Skeletal muscle cell (primary cell): ENCODE results near the gene RHEB.

Source experiments
- DNase-seq: peaks from one replicate; pipeline ENCODE4 v3.0.0-alpha.2; 2010; ENCODE audit warnings: low read depth
- H3K4me3 ChIP-seq: 2 replicates; pipeline ENCODE4 v1.5.1; 2011; ENCODE audit warnings: low read depth, mild to moderate bottlenecking, control low read depth, low read length, moderate library complexity

RHEB gene

GRCh38 chr7:151506901-151507382 is 12.8 kb downstream of the RHEB start:
- no peak for DNase-seq
- no peak overlapping the region for H3K4me3 ChIP-seq

GRCh38 chr7:151505836-151506468 is 13.7 kb downstream of the RHEB start:
- DNase-seq = no peak
- no peak overlapping the region for H3K4me3 ChIP-seq

GRCh38 chr7:151505433-151505832 is 14.3 kb downstream of the RHEB start:
- H3K4me3 ChIP-seq = no peak overlapping the region
- DNase-seq = no peak

GRCh38 chr7:151504715-151505326 is 14.9 kb downstream of the RHEB start:
- H3K4me3 ChIP-seq = no peak overlapping the region
- no peak for DNase-seq

- peak; percentile 74 for DNase-seq
Observed at GRCh38 chr7:151503902-151504714, 15.6 kb downstream of the RHEB start.

GRCh38 chr7:151501676-151502075 is 18.0 kb downstream of the RHEB start:
- no peak for DNase-seq
- no peak overlapping the region for H3K4me3 ChIP-seq

More at GRCh38 chr7:151503902-151504714, 15.6 kb downstream of the RHEB start:
- H3K4me3 ChIP-seq = no peak overlapping the region

- DNase-seq = no peak
- no peak overlapping the region for H3K4me3 ChIP-seq
Observed at GRCh38 chr7:151498495-151498894, 21.2 kb downstream of the RHEB start.

GRCh38 chr7:151497306-151497871 is 22.3 kb downstream of the RHEB start:
- no peak for DNase-seq
- H3K4me3 ChIP-seq = no peak overlapping the region

- H3K4me3 ChIP-seq = no peak overlapping the region
- no peak for DNase-seq
Observed at GRCh38 chr7:151495360-151495759, 24.3 kb downstream of the RHEB start.

GRCh38 chr7:151494298-151495284 is 25.1 kb downstream of the RHEB start:
- no peak for DNase-seq
- H3K4me3 ChIP-seq = no peak overlapping the region

- no peak for DNase-seq
Observed at GRCh38 chr7:151493083-151493482, 26.6 kb downstream of the RHEB start.

GRCh38 chr7:151491859-151492258 is 27.8 kb downstream of the RHEB start:
- DNase-seq = peak; percentile 70
- H3K4me3 ChIP-seq = no peak overlapping the region

More at GRCh38 chr7:151493083-151493482, 26.6 kb downstream of the RHEB start:
- H3K4me3 ChIP-seq = no peak overlapping the region

GRCh38 chr7:151490456-151491105 is 29.1 kb downstream of the RHEB start:
- no peak overlapping the region for H3K4me3 ChIP-seq
- no peak for DNase-seq

- no peak for DNase-seq
- H3K4me3 ChIP-seq = no peak overlapping the region
Observed at GRCh38 chr7:151489498-151489897, 30.2 kb downstream of the RHEB start.

GRCh38 chr7:151488096-151488495 is 31.6 kb downstream of the RHEB start:
- H3K4me3 ChIP-seq = no peak overlapping the region
- DNase-seq = no peak

GRCh38 chr7:151487228-151487627 is 32.5 kb downstream of the RHEB start:
- no peak overlapping the region for H3K4me3 ChIP-seq
- no peak for DNase-seq

- H3K4me3 ChIP-seq = no peak overlapping the region
- DNase-seq = no peak
Observed at GRCh38 chr7:151486074-151486473, 33.6 kb downstream of the RHEB start.

- H3K4me3 ChIP-seq = no peak overlapping the region
- DNase-seq = no peak
Observed at GRCh38 chr7:151484971-151485707, 34.6 kb downstream of the RHEB start.
